K562 (cell line): ENCODE results near the gene ANKRD6. TPM values are rescaled to one million over a fixed set of nuclear protein-coding genes. Genes with fewer than 3 reads are reported as not detected.

Experiments used
- ATAC-seq: fragments of 200-7000 bp; cut with Tn5 transposase; 3 replicates; pipeline ENCODE4 v1.9.1; 2020; ENCODE audit warnings: moderate library complexity
- BruUV-seq: library from RNA; stranded (reverse); fragments of 400-500 nt; replicated peaks from 2 replicates; lab custom pipeline; 2021; lab: Mats Ljungman, UMichigan
- CTCF ChIA-PET: fragments of 300-600 bp; formaldehyde crosslinking; extraction: SDS; loops from one replicate; lab custom pipeline; 2021; ENCODE audit warnings: low intra/inter-chr PET ratio; lab: Yijun Ruan, JAX
- POLR2A ChIA-PET: fragments of 300-600, 350-650 bp; sonication (Branson Sonifier 250); formaldehyde crosslinking; extraction: SDS; loops from one replicate; lab custom pipeline; 2021; ENCODE audit warnings: antibody characterized with exemption, inconsistent platforms; lab: Yijun Ruan, JAX
- DNase-seq, 4 experiments: peaks; one replicate each; pipeline versions ENCODE4 v3.0.0 to v3.0.0-alpha.2; 2011 to 2018; ENCODE audit warnings: low spot score in 3 of 4, mixed read lengths in 3 of 4; ENCODE audit errors: extremely low read depth in 1 of 4
- FAIRE-seq: peaks from 2 replicates; lab custom pipeline; 2011; peaks lifted over from hg19 to GRCh38; lab: Jason Lieb, UNC
- H2AFZ ChIP-seq: 2 replicates; pipeline ENCODE4 v1.6.0; 2011; ENCODE audit warnings: low read depth, low read length, control low read depth, inconsistent platforms
- H3K27ac ChIP-seq: fragments of 200-600 bp; 3 replicates; pipeline ENCODE4 v1.8.0; 2011; ENCODE audit warnings: low read depth, mild to moderate bottlenecking, control low read depth, inconsistent platforms, low read length, moderate library complexity, mixed read lengths; ENCODE audit errors: extremely low read depth
- H3K27me3 ChIP-seq, 2 experiments: fragments of 300-600 bp in 1 of 2; 2 replicates in 1 of 2; 3 replicates in 1 of 2; pipeline versions ENCODE4 v1.6.0 to v1.8.0; 2011; ENCODE audit warnings: inconsistent platforms in 2 of 2, low read length in 2 of 2, mild to moderate bottlenecking in 1 of 2, mixed read lengths in 1 of 2, moderate library complexity in 1 of 2; ENCODE audit not compliant: control insufficient read depth in 2 of 2, insufficient read depth in 2 of 2
- H3K36me3 ChIP-seq: fragments of 300-600 bp; 3 replicates; pipeline ENCODE4 v1.8.0; 2011; ENCODE audit warnings: mild to moderate bottlenecking, low read length, inconsistent platforms; ENCODE audit not compliant: control insufficient read depth, insufficient read depth
- H3K4me1 ChIP-seq, 2 experiments: fragments of 200-600 bp in 1 of 2; replicated peaks in 1 of 2; 2 replicates in 1 of 2; 3 replicates in 1 of 2; pipeline versions ENCODE4 v1.5.1 to v1.8.0; 2011; ENCODE audit warnings: inconsistent platforms in 2 of 2, low read length in 2 of 2, mild to moderate bottlenecking in 1 of 2, mixed read lengths in 1 of 2, moderate library complexity in 1 of 2; ENCODE audit not compliant: control insufficient read depth in 2 of 2, insufficient read depth in 2 of 2
- H3K4me2 ChIP-seq: 2 replicates; pipeline ENCODE4 v1.6.1; 2011; ENCODE audit warnings: low read length, control low read depth, inconsistent platforms, mixed read lengths; ENCODE audit not compliant: insufficient read depth
- H3K4me3 ChIP-seq: fragments of 200-600 bp; sonication (generic), shearing (Covaris generic); 2 replicates; pipeline ENCODE4 v1.5.1; 2016; ENCODE audit warnings: control low read depth, inconsistent platforms
- H3K79me2 ChIP-seq: fragments of 200-600 bp; 3 replicates; pipeline ENCODE4 v1.8.0; 2011; ENCODE audit warnings: low read length, inconsistent platforms; ENCODE audit not compliant: control insufficient read depth, insufficient read depth
- H3K9ac ChIP-seq, 2 experiments: 2 replicates each; pipeline versions ENCODE4 v1.6.0 to v1.6.1; 2011; ENCODE audit warnings: low read depth in 2 of 2, low read length in 2 of 2, control low read depth in 1 of 2, inconsistent platforms in 1 of 2, mild to moderate bottlenecking in 1 of 2, mixed read lengths in 1 of 2; ENCODE audit not compliant: insufficient read depth in 1 of 2
- H3K9me1 ChIP-seq: one replicate; pipeline ENCODE4 v1.6.0; 2011; ENCODE audit warnings: inconsistent platforms, mild to moderate bottlenecking, low read length, moderate library complexity; ENCODE audit not compliant: control insufficient read depth, insufficient read depth
- H3K9me3 ChIP-seq: replicated peaks from 2 replicates; pipeline ENCODE4 v1.5.1; 2011; ENCODE audit warnings: low read depth, low read length, inconsistent platforms; ENCODE audit not compliant: control insufficient read depth, insufficient read depth
- H4K20me1 ChIP-seq: replicated peaks from 2 replicates; pipeline ENCODE4 v1.6.1; 2011; ENCODE audit warnings: low read length, inconsistent platforms, mixed read lengths; ENCODE audit not compliant: control insufficient read depth, insufficient read depth
- ATF4 ChIP-seq: fragments of 450-650 bp; formaldehyde crosslinking; IDR thresholded peaks from 2 replicates; pipeline ENCODE4 v1.4.0; 2022; ENCODE audit warnings: mild to moderate bottlenecking, moderate library complexity
- BCOR ChIP-seq: fragments of 450-650 bp; IDR thresholded peaks from 2 replicates; pipeline ENCODE4 v1.6.1; 2016
- FOXA3 ChIP-seq, 2 experiments: fragments of 450-650 bp in 1 of 2; sonication (generic) in 1 of 2; formaldehyde crosslinking; IDR thresholded peaks in 1 of 2; conservative IDR thresholded peaks in 1 of 2; 2 replicates each; pipeline versions ENCODE4 v1.4.0 to v1.8.0; 2020 to 2022; ENCODE audit warnings: mild to moderate bottlenecking in 2 of 2, missing genetic modification reagents in 1 of 2
- HDAC8 ChIP-seq: fragments of 450-650 bp; IDR thresholded peaks from 2 replicates; pipeline ENCODE4 v1.6.1; 2016; ENCODE audit warnings: mild to moderate bottlenecking, missing genetic modification characterization, moderate library complexity, missing compliant biosample characterization
- IRF2 ChIP-seq: sonication (generic); formaldehyde crosslinking; IDR thresholded peaks from 2 replicates; pipeline ENCODE4 v1.8.1; 2022; ENCODE audit warnings: mild to moderate bottlenecking, missing genetic modification reagents
- POLR2B ChIP-seq: fragments of 450-650 bp; IDR thresholded peaks from 2 replicates; pipeline ENCODE4 v1.6.1; 2018; ENCODE audit warnings: low read depth; ENCODE audit not compliant: partially characterized antibody
- SP2 ChIP-seq: IDR thresholded peaks from 2 replicates; pipeline ENCODE4 v1.6.1; 2011; ENCODE audit warnings: mild to moderate bottlenecking, low read depth, low read length, moderate library complexity; ENCODE audit not compliant: poor library complexity, severe bottlenecking; ENCODE audit errors: extremely low read depth
- THRB ChIP-seq: fragments of 450-650 bp; formaldehyde crosslinking; conservative IDR thresholded peaks from 2 replicates; pipeline ENCODE4 v1.4.0; 2022; ENCODE audit warnings: mild to moderate bottlenecking, missing genetic modification characterization
- TSC22D4 ChIP-seq: fragments of 450-650 bp; IDR thresholded peaks from 2 replicates; pipeline ENCODE4 v1.6.1; 2016; ENCODE audit warnings: missing genetic modification characterization, missing biosample characterization, control low read depth
- ZNF263 ChIP-seq: sonication (generic); formaldehyde crosslinking; IDR thresholded peaks from 2 replicates; pipeline ENCODE4 v1.8.0; 2022; ENCODE audit warnings: mild to moderate bottlenecking, missing genetic modification reagents, borderline replicate concordance
- ZNF655 ChIP-seq: fragments of 250-450 bp; sonication (Bioruptor Pico); IDR thresholded peaks from 2 replicates; pipeline ENCODE4 v1.5.0; 2021
- WGBS: fragments of 100-300 bp; shearing (Covaris generic); methylation state at CpG from one replicate; pipeline ENCODE4 v1.1.6; 2016; ENCODE audit warnings: low coverage, mixed read lengths; ENCODE audit not compliant: insufficient coverage; ENCODE audit errors: missing lambda C conversion rate; 5-methylcytosine and 5-hydroxymethylcytosine counted together
- in situ Hi-C: fragments of 300-500 bp; cut with MboI; formaldehyde crosslinking; loops from 4 replicates; pipeline ENCODE4 v1.15.0; 2018; ENCODE audit warnings: inconsistent platforms, mixed read lengths
- intact Hi-C: fragments of 100-400 bp; cut with micrococcal nuclease; formaldehyde crosslinking; loops from 2 replicates; pipeline ENCODE4 v1.14.2; 2022
- polyA plus RNA-seq, 8 experiments: library from polyadenylated mRNA; depleted of rRNA in 4 of 8; stranded (reverse) in 5 of 8; unstranded in 3 of 8; fragments of >200 nt; fragmentation: Nextera tagmentation in 2 of 8; fragmentation: Illumina TruSeq in 1 of 8; extraction: Ambion mirVana in 2 of 8; extraction: Trizol in 1 of 8; gene quantifications; 2 replicates each; pipeline versions ENCODE4 v1.2.1 to v1.2.3, GENCODE V29; 2011 to 2014; ENCODE audit warnings: inconsistent platforms in 1 of 8, missing spikeins in 1 of 8
- total RNA-seq, 7 experiments: library from RNA; depleted of rRNA in 6 of 7; stranded (reverse); fragments of >200 nt in 6 of 7; fragmentation: Illumina TruSeq in 2 of 7; extraction: Trizol in 2 of 7; gene quantifications; 2 replicates each; pipeline versions ENCODE4 v1.2.1 to v1.2.3, GENCODE V29; 2011 to 2021; ENCODE audit warnings: low replicate concordance in 1 of 7

The ANKRD6 gene
- total and polyA plus RNA-seq, 9 of the 15 experiments (the other 6 are each of a cell fraction or from before 2014, with no cell fraction given) = 0.04 to 0.22 (median 0.08) TPM; not detected in 4

- Histone ChIP-seq H3K79me2 (no peaks in the 10 kb centered on the region; the same call in 2 of the 3 replicates), H3K36me3 (peaks cover 95% of the 10 kb centered on the region), H3K4me2 (no peak overlapping the region), H3K4me1 (no peaks in the 10 kb centered on the region), H3K9me3 (no peaks in the 10 kb centered on the region), H3K27me3 (no peaks in the 10 kb centered on the region), H2AFZ (no peak overlapping the region), H3K4me3 (no peak overlapping the region), H3K9me1 (no peaks in the 10 kb centered on the region), H3K27ac (no peak overlapping the region), H4K20me1 (no peaks in the 10 kb centered on the region; the same call in 1 of the 2 replicates), H3K9ac (no peak overlapping the region)
- CTCF ChIA-PET = no interaction called here
- ATAC-seq (no peak), DNase-seq (no peak), FAIRE-seq (no peak)
- BruUV-seq = no TSS peak
- WGBS = 91% methylated on average over 6 of the region's 6 CpGs
- no peak for TF ChIP-seq HDAC8
- TF ChIP-seq TSC22D4 (tag) = no peak
- no peak for TF ChIP-seq ATF4 (CRISPR knock-in tag)
- no peak for TF ChIP-seq BCOR
- no peak for TF ChIP-seq IRF2 (CRISPR knock-in tag)
- TF ChIP-seq POLR2B = no peak
- TF ChIP-seq FOXA3 (CRISPR knock-in tag; conservative IDR thresholded peaks at IDR 0.05 in 1 of 2, IDR thresholded peaks at IDR 0.05 in 1 of 2) = no peak
- no peak for TF ChIP-seq THRB (CRISPR knock-in tag)
- TF ChIP-seq SP2 = no peak
- TF ChIP-seq ZNF263 (CRISPR knock-in tag) = no peak
- TF ChIP-seq ZNF655 (CRISPR knock-in tag) = no peak
- in situ Hi-C loops (no loop called here), intact Hi-C loops (no loop called here)
- POLR2A ChIA-PET = interaction anchor here (0.7 to 0.9 kb wide), 2 partner anchors 8 to 19 kb away, joined by 3 to 7 read pairs; no protein-coding TSS in a partner anchor
Measured at GRCh38 chr6:89679215-89680120, 246.5 kb downstream of the ANKRD6 start.
